ENCODE measurements around the gene AFAP1.

DNA sequence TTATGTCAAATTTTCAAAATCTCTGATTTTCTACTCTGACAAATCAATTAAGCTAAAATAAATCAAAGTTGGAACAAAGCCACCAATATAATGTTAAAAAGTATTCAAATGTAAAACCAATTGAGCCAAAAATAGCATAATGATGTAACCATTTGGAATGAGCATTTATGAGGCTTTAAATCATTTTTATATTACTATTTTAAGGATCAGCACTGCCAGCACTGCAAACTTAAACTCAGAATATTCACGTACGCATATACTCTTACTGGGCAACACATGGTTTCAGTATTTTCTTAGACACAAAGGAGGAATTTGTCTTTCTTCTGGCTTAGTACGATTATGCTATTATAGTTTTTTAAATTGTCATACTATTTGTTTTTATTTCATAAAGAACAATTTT lies 52.2 kb downstream of the AFAP1 start:
- TF ChIP-seq CTCF (IDR thresholded peaks at IDR 0.05; ENCODE audit: insufficient read depth, low read depth, low read length) (no peak), EZH2 (IDR thresholded peaks at IDR 0.05; ENCODE audit: insufficient read depth, low read length) (no peak)

Data from astrocyte (in vitro differentiated cells and primary cell).